ENCODE results near the gene TAOK3.

DNA sequence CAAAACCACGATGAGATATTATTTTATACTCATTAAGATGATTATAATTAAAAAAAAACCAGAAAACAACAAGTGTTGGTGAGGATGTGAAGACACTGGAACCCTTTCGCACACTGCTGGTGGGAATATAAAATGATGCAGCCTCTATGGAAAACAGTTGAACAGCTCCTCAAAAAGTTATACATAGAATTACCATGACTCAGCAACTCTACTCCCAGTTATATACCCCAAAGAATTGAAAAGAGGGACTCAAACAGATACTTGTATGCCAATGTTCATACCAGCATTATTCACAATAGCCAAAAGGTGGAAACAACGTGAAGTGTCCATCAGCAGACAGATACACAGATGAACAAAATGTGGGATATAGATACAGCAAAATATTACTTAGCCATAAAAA, 53.1 kb downstream of the TAOK3 start:
- TF ChIP-seq CTCF (IDR thresholded peaks at IDR 0.05), result no peak
- TF ChIP-seq POLR2A (IDR thresholded peaks at IDR 0.05), result no peak
- no peak for TF ChIP-seq POLR2AphosphoS5 (IDR thresholded peaks at IDR 0.05)

Data from breast epithelium (tissue), 3 donors.